Urinary bladder (tissue), 4 donors: ENCODE data around the gene OR5I1. TPM values are rescaled to one million over a fixed set of nuclear protein-coding genes. Genes with fewer than 3 reads are reported as not detected.
A peak's percentile ranks its signal among the peaks of the same experiment; 100 is the strongest.
"Not testable (repeated sequence)": the region's sequence is repeated elsewhere in the genome, so short reads cannot be mapped to it uniquely, and the experiment has no call there.

ENCODE experiments used
- DNase-seq: peaks from one replicate; pipeline ENCODE4 v3.0.0-alpha.2; 2015; ENCODE audit errors: extremely low spot score
- H3K27ac ChIP-seq: one replicate; pipeline ENCODE4 v1.5.1; 2013; ENCODE audit warnings: low read depth, mild to moderate bottlenecking, moderate library complexity
- H3K36me3 ChIP-seq: one replicate; pipeline ENCODE4 v1.6.1; 2013; ENCODE audit warnings: mild to moderate bottlenecking, moderate library complexity; ENCODE audit not compliant: insufficient read depth
- H3K4me1 ChIP-seq: one replicate; pipeline ENCODE4 v1.6.1; 2013; ENCODE audit warnings: mild to moderate bottlenecking, moderate library complexity; ENCODE audit not compliant: insufficient read depth
- H3K4me3 ChIP-seq: one replicate; pipeline ENCODE4 v1.5.1; 2013; ENCODE audit warnings: low read depth, low read length
- WGBS: extraction: QIAGEN DNeasy Blood & Tissue Kit; methylation state at CpG from one replicate; pipeline ENCODE4 v1.1.7; 2013; 5-methylcytosine and 5-hydroxymethylcytosine counted together
- polyA plus RNA-seq: library from polyadenylated mRNA; stranded (reverse); fragments of 200-250 nt; gene quantifications from one replicate; pipeline ENCODE4 v1.2.3, GENCODE V29; 2013
- total RNA-seq: library from RNA; depleted of rRNA; stranded (reverse); fragments of >200 nt; gene quantifications from one replicate; pipeline ENCODE4 v1.2.3, GENCODE V29; 2014
- donor health status: healthy with polysubstance abuse.
- donor health status: healthy.

The OR5I1 gene
- total RNA-seq (not detected), polyA plus RNA-seq (not detected)

DNA sequence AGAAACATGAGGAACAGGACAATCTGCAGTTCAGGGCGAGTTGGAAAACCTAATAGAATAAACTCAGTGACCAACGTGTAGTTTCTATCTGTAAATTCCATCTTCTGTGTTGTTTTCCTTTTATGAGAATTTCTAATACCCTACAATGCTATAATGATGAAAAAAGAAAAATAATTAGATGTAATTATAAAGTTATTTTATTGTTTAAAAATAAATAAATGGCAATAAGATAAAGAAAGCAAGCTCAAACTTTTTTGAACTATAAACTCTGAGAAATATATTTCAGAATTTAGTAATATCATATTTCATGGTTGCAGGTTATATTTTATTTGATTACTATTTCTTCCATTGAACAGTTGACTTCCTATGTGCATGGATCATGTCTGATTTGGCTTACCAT, at the start of gene OR5I1:
OR5I1 (minus strand) TSS at position 101 of the 400 bp plus-strand sequence; CDS start at position 101, 0 bp downstream.
- Histone ChIP-seq H3K4me3 (no peak within 1 kb of the TSS), H3K36me3 (no peaks in the 10 kb centered on the region), H3K27ac (no peak within 1 kb of the TSS), H3K4me1 (no peaks in the 10 kb centered on the region)
- 64% methylated on average over 2 of the region's 2 CpGs for WGBS
- DNase-seq, result no peak

DNA sequence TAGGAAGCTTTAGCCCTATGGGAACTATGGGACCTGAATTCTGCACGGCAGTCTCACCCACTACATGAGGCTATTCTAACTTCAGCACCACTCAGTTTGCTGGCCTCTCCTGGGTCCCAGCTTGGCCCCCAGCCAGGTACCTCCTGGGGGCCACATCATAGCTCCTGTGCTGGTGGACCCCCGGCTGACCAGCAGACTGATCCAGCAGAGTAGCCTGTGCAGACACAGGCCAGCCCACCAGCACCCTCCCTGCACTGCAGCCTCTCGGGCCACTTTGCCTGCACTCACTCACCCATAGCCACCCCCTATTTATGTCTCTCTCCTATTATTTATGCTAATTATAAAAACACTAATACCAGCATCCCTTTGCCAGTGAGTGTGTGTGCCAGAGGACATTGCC, 34.7 kb upstream of the OR5I1 start:
- no peaks in the 10 kb centered on the region for H3K36me3 ChIP-seq
- no peak overlapping the region for H3K4me3 ChIP-seq
- WGBS, result 95% methylated on average over 3 of the region's 3 CpGs
- DNase-seq, result no peak
- H3K4me1 ChIP-seq, result no peaks in the 10 kb centered on the region
- no peak overlapping the region for H3K27ac ChIP-seq

DNA sequence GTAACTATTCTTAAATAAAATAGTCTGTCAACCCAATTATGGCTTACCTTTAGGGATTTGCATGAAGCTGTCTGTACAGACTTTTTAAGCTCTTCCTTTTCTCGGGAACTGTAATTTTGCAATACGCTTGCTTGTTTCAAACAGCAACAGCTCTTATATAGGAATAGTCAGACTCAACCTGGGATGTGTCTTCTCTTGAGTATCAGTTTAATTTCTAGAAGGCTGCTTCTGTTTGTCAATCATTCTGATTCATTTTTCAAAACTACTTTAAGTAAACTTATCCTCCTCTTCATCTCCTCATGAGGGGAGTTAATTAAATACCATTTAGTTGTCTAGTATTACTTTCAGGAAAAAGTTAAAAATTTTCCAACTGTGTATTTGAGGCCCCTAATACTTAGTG, 33.6 kb upstream of the OR5I1 start, which contains the start of gene OR10AG1:
OR10AG1 (minus strand) TSS at position 101 of the 400 bp plus-strand sequence; CDS start at position 63, 38 bp downstream.
- DNase-seq, result no peak
- WGBS, result 88% methylated on average over 2 of the region's 2 CpGs
- no peak within 1 kb of the TSS for H3K27ac ChIP-seq
- H3K4me1 ChIP-seq, result no peaks in the 10 kb centered on the region
- no peaks in the 10 kb centered on the region for H3K36me3 ChIP-seq
- H3K4me3 ChIP-seq, result no peak within 1 kb of the TSS

DNA sequence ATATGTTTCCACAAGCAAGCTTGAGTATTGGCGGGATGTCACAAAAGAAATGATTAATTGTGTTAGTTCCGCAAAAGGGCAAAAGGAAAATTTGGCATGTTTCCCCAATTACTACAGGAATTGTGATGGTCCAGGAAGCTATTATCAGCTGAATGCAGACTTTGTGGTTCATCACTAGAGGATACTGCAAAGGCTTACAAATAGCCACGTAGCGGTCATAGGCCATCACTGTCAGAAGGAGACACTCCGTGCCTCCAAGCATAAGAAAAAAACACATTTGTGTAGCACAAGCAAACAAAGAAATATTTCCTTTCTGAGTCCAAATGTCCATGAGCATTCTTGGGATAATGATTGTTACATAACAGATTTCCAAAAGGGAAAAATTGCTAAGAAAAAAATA, 31.7 kb upstream of the OR5I1 start:
- WGBS, result 83% methylated on average over 5 of the region's 5 CpGs
- no peak for DNase-seq
- Histone ChIP-seq H3K36me3 (no peaks in the 10 kb centered on the region), H3K4me1 (no peaks in the 10 kb centered on the region), H3K27ac (no peak overlapping the region), H3K4me3 (no peak overlapping the region)

DNA sequence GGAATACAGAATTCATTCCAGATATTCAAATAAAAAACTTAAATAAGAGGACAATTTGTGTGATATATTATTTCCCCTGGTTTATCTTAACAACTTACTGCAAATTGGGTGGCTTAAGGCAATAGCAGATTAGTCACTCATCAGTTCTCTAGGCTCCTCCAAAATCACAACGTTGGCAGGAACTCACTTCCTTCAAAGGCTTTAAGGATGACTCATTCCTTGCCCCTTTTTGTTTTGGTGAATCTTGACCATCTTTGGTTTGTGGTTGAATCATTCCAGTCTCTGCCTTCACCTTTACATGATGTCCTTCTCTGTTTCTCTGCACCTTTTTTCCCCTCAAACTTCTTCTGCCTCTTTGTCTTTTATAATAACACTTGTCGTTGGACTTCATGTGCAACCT, 30.2 kb upstream of the OR5I1 start:
- no peak for DNase-seq
- H3K4me1 ChIP-seq, result no peaks in the 10 kb centered on the region
- H3K36me3 ChIP-seq, result no peaks in the 10 kb centered on the region
- no peak overlapping the region for H3K27ac ChIP-seq
- WGBS, result 67% methylated on average over 2 of the region's 2 CpGs
- H3K4me3 ChIP-seq, result no peak overlapping the region

DNA sequence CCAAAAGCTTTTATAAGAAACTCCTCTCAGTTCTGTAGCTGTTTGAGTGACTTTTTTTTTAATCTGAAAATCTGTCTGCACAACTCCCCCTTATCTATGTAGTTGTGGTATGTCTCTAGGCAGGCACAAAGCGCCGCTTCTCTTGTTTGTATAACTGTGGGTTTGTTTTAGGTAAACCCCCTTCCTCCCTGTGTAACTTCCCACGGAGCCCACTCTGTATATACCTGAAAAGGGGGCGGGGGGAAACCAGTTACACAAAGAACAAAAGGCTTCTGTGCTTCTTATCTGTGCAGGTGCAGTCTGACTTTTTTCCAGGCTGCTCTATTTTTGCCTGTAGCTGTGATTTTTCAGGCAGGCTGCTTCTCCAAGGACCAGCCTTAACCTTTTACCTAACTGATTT, 20.3 kb upstream of the OR5I1 start:
- no peak overlapping the region for H3K27ac ChIP-seq
- no peak for DNase-seq
- WGBS, result 58% methylated on average over 4 of the region's 4 CpGs
- no peaks in the 10 kb centered on the region for H3K36me3 ChIP-seq
- no peaks in the 10 kb centered on the region for H3K4me1 ChIP-seq
- no peak overlapping the region for H3K4me3 ChIP-seq

DNA sequence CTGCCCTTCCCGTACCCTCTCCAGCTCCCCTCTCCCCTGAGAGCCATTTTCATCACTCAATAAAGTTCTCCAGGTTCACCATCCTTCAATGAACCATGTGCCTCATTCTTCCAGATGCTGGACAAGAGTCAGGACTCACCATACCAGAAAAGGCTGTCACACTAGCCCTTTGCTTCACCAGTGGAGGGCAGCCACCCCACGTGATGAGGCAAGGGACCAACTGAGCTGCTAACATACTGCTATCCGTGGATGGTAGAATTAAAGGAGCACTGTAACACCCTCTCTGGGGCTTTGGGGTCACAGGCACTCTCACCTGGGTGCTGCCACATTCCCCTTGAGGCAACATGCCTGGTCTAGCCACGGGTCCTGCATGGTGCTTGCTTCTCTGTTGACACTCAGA, 13.1 kb upstream of the OR5I1 start:
- Histone ChIP-seq H3K27ac (no peak overlapping the region), H3K36me3 (no peaks in the 10 kb centered on the region), H3K4me1 (no peaks in the 10 kb centered on the region), H3K4me3 (no peak overlapping the region)
- DNase-seq, result no peak
- WGBS, result 62% methylated on average over 4 of the region's 4 CpGs

DNA sequence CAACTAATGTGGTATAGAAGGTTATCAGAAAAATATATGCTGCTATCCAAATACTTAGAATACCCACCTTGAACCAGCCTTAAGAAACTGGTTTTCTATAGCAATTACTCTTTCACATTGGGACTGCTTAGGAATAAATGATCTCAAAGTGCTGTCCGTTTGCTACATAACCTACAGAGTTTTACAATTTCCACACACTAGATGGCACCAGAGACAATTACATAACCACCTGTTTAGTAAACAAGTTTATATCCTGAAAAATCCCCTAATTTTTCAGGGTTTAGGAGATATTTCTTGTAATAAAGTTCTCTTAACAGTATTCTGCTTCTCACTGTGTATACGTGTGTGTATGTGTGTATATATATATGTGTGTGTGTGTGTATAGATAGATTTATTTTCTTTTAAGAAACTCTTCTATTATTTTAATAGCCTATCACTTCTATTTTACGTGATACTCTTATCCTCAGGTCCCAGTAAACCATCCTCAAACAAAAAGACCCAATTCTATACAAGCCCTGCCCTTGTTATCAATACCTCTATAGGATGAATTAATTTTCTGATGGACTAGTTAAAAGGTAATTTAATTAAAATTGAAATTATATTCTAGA, 6.7 kb upstream of the OR5I1 start:
- 1% methylated on average over 3 of the region's 3 CpGs for WGBS
- no peaks in the 10 kb centered on the region for H3K36me3 ChIP-seq
- no peak overlapping the region for H3K4me3 ChIP-seq
- H3K27ac ChIP-seq, result no peak overlapping the region
- H3K4me1 ChIP-seq, result no peaks in the 10 kb centered on the region
- DNase-seq, result peak; percentile 2

DNA sequence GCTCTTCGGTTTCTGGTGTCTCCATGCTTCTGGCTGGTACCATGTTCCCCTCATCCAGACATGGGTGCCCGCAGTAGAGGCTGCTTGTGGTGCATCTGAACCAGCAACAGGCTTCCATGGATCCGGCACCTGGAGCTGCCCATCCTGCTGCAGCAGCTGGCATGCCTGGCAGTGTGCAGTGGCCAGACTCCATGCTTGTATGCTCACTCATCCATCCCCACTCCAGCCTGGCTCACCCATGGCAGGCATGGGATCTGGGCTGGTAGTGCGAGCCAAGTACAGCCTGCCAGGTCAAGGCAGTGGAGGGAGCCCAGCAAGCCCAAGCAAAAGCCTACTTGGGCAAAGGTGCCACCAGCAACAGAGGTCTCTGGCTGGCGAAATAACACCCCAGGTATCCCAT, 15.7 kb downstream of the OR5I1 start:
- no peak for DNase-seq
- Histone ChIP-seq H3K36me3 (no peaks in the 10 kb centered on the region), H3K4me3 (no peak overlapping the region), H3K4me1 (no peaks in the 10 kb centered on the region), H3K27ac (no peak overlapping the region)
- WGBS, result 78% methylated on average over 5 of the region's 5 CpGs

DNA sequence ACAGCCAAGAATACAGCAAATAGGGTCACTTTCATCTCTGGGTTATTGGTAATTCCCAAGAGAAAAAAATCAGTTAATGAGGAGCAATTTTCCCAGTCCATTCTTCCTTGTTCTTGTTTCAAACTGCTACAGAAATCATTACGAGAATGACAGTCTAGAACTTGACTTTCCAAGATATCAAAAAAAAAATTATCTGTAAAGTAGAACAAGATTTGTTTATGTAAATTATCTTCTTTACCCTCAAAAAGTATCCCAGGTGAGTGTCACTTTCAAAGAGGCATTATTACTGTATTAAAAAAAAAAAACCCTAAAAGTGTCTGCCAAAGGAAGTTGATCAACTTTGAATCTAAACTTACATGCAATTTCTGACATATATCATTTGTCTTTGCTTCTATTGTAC, 21.7 kb downstream of the OR5I1 start, which contains the start of gene OR5W2:
OR5W2 (minus strand) TSS at position 101 of the 400 bp plus-strand sequence; CDS start at position 101, 0 bp downstream.
- no peak for DNase-seq
- H3K36me3 ChIP-seq, result no peaks in the 10 kb centered on the region
- 76% methylated on average over 1 of the region's 1 CpG for WGBS

DNA sequence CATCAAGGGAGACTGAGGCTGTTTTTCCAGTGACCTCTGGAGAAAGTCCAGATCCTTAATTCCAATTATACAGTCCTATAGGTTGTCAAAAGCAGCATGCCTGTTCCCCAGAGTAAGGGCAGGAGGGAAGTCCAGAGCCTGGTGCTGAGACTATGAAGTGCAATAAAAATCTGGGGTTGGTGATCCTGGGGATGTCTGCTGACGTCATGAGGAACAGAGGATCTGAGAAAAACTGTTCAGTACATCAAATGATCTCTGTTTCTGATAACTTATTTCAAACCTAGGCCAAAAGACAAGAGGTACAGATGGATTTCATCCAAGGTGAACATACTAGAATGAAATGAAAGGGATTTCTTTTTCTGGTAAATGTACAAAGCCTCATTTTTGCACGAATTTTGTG, 33.9 kb downstream of the OR5I1 start:
- WGBS, result 26% methylated on average over 2 of the region's 2 CpGs
- H3K4me3 ChIP-seq, result no peak overlapping the region
- H3K36me3 ChIP-seq, result no peaks in the 10 kb centered on the region
- H3K4me1 ChIP-seq, result no peaks in the 10 kb centered on the region
- no peak overlapping the region for H3K27ac ChIP-seq
- DNase-seq, result no peak

More for the DNA sequence above, 21.7 kb downstream of the OR5I1 start, which contains the start of gene OR5W2:
- no peak within 1 kb of the TSS for H3K4me3 ChIP-seq
- H3K27ac ChIP-seq, result no peak within 1 kb of the TSS
- H3K4me1 ChIP-seq, result no peaks in the 10 kb centered on the region

DNA sequence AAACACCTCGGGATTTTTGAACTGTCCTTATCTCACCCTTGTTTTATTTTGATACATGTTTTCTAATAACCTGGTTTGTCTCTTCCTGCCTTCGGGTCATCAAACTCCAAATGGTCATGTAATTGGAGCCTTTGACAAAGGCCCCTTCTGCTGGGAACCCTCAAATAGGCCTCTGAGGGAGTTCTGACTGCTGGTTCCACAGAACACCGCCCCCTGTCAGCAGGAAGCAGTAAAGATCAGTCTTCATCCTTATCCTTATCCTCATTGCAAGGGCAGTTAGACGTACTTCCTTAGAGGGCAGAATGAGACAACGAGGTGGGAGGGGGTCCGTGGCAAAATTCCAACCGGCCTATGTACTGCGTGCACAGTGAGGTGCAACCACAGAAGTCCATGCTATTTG, 41.0 kb downstream of the OR5I1 start:
- no peak for DNase-seq
- Histone ChIP-seq H3K36me3 (no peaks in the 10 kb centered on the region), H3K4me3 (no peak overlapping the region), H3K27ac (no peak overlapping the region), H3K4me1 (no peaks in the 10 kb centered on the region)
- 56% methylated on average over 8 of the region's 8 CpGs for WGBS

DNA sequence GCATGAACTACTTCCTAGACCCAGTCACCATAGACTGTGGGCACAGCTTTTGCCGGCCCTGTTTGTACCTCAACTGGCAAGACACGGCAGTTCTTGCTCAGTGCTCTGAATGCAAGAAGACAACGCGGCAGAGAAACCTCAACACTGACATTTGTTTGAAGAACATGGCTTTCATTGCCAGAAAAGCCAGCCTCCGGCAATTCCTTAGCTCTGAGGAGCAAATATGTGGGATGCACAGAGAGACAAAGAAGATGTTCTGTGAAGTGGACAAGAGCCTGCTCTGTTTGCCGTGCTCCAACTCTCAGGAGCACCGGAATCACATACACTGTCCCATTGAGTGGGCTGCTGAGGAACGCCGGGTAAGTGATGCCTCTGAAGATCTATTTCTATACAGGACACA, 50.7 kb downstream of the OR5I1 start:
- DNase-seq, H3K36me3 ChIP-seq, H3K27ac ChIP-seq, H3K4me1 ChIP-seq, H3K4me3 ChIP-seq: not testable (repeated sequence)
- WGBS, result 87% methylated on average over 9 of the region's 9 CpGs
